Measurements from ENCODE around the gene COL4A4.

Gene COL4A4

DNA sequence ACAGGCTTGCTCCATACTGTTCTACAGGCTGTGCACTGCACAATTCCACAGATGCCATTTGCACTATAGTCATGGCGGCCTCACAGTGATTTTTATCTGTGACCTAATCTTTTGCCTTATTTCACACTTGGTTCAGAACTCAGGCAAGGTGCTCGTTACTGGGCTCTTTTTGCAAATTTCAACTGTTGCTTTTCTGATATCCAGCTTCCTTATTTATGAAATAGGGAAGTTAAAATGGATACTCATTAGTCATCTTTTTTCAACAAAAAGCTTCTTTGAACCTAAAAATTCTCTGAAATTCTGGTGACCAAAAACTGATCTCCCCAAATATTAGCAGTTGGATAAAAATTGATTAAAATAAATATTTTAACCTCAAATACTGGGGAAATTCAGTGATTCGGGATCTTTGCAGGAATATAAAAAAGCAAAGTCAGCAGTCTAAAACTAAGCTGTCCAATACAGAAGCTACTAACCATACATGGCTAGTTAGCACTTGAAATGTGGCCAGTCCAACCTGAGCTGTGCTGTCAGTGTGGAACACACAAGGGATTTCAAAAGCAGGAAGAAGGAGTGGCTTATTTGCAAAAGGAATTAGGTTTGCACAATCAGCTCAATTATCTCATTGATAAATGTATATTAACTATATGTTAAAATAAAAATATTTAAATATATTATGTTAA, 134.4 kb downstream of the COL4A4 start:
- no peak for DNase-seq

GRCh38 chr2:227025510-227025909, 138.5 kb downstream of the COL4A4 start:
- no peak for DNase-seq

GRCh38 chr2:227022608-227023007, 141.4 kb downstream of the COL4A4 start:
- no peak for DNase-seq

DNA sequence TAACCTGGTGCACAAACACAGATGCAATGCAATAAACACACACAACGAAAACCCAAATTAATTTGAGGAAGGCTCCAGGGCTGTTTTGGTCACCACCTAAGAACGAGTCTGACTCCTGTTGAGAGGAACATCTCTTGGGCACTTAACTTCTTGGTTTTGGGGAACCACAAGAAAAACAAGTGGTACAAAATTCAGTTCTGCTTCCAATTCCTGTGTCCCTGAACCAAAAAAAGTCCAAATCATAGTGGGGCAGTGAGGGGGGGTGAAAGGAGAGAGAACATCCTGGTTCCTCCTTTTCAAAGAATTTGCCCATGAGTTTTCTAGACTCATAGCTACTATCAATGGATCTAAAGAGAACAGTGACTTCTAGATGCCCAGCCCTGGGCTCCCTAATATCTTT, 143.6 kb downstream of the COL4A4 start:
- DNase-seq, result no peak

DNA sequence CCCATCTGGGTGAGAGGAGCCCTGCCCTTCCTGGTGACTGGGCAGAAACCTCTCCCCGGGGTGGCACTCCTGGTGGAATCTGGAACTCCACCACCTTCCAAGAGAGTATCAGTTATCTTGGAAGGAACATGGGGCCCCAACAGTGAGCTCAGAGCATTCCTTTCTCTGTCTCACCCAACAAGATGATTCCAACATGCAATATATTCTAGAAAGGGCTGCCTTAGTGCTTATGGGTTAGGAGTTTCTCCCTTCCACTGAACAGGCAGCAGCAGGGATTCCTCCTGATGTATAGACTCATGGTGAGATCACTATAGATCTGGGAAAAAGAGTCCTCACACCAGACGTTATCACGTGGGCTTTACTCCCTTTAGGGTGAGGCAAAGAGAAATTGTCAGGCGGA, 147.1 kb downstream of the COL4A4 start:
- DNase-seq, result no peak

DNA sequence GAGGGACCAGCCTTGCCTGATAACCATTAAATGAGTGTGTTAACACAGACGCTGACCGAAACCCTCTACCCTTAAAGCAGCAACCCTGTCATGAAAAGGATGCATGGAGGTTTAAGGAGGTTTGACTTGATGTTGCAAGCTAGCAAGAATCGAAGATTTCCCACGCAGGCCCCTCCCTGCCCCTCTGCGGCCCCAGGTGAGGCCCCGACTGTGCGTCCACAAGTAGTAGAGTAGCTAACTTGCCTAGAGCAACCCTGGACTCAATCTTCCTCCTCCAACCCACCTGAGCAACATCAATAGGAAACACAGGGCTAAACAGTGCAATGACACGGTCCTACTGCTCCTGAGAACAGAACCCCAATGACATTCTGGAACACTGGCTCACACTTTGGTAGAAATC, 150.1 kb downstream of the COL4A4 start:
- no peak for DNase-seq

- DNase-seq, result no peak
Observed at GRCh38 chr2:227013330-227013729, 150.7 kb downstream of the COL4A4 start.

DNA sequence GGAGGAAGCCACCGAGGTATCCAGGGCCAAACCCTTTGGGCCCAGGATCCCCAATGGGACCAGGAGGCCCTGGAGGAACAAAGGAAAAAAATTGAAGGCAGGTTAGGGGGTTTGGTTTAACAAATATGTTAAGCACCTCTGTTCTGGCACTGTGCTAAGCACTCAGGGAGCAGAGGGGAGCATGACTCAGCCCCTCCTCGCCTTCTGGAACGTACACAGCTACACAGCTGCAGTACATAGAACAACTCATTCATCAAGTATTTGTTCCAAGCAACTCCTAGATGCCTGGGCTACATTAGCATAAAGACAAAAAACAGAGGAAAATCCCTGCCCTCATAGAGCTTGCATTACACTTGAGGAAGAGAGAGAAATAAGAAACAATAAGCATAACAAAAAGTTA, 153.6 kb downstream of the COL4A4 start:
- DNase-seq, result no peak

DNA sequence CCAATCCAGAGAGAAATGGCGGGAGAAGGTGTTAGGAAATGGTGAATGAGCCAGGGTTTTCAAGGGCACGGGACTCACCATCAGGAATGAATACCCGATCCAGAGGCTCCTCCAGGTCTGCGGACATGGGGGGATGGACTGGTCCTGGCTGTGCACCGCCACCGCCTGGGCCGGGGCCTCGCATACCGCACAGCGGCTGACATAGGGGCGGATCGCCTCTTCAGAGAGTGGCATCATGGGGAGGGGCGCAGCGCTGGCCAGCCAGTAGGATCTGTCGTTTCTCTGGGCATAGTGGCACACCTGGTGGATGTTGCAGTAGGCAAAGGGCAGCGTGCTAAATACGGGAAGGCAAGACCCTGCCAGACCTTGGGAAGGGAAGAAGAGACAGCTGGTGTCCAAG, 156.1 kb downstream of the COL4A4 start:
- no peak for DNase-seq

DNA sequence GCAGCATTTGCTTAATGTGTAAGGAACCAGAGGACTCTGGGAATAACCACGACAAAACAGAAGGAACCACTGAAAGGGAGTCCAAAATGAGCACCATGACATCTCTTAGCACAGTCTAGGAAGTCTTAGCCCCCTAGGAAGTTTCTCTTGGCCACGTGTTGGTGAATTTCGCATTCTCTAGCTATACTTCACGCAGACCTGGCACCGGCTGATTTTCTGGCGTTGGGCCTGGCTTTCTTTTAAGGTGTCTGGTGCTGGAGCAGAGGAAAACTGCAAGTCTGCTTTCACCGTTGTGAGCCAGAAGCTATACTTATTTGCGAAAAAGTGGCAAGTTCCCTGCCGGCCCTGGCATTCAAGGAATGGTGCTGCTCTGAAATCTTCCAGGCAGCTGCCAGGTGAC, 156.9 kb downstream of the COL4A4 start:
- DNase-seq, result no peak

DNA sequence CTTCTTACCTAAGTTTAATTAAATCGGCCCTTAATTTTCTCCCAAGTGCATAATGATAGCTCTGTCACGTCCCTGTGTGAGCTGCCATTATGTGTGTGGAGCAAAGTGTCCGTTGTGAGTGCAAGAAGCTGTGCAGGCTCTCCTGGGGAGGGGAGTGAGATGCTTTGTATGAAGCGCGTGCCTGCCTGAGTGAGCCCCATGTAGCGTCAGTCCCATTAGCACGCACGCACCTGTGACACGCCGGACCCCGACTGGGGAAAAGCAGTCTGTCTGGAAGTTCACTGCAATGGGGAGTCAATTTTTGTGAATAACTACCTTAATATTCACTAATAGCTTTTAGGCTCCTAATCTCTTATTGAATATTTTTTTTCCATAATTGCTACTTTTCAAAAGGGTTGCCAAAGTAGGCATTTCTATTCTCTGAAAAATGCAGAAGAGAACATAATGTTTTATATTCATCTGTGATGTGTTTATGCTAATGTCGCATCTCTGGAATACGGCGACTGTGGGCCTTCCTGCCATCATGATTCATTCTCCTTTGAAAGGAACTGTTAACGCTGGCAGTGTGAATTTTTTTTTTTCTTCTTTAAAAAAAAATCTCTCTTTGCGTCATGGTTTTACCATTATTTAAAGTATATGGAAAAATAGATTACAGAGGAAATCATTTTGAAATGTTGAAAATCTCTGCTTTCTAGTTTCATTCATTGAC, 157.7 kb downstream of the COL4A4 start:
- no peak for DNase-seq

DNA sequence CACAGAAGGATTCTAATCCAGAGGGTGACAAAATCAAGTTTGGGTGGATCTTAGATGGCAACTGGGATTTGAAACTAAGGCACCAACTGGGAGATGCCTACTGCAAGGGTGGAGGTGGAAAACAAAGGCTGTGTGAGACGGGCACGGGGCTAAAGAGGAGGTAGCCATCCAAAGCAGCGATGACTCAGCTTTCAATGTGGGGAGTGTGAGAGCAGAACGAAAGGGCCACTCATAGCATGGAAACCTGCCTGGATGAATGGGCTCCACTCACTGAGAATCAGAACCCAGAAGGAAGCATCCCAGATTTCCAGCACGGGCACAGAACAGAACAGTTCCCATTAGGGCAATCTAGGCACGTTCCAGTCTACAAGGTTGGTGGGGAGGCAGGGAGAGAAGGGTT, 159.5 kb downstream of the COL4A4 start:
- DNase-seq, result no peak

- DNase-seq, result no peak
Observed at GRCh38 chr2:227000123-227000522, 163.9 kb downstream of the COL4A4 start.

- DNase-seq, result no peak
Observed at GRCh38 chr2:226999661-227000060, 164.3 kb downstream of the COL4A4 start.

DNA sequence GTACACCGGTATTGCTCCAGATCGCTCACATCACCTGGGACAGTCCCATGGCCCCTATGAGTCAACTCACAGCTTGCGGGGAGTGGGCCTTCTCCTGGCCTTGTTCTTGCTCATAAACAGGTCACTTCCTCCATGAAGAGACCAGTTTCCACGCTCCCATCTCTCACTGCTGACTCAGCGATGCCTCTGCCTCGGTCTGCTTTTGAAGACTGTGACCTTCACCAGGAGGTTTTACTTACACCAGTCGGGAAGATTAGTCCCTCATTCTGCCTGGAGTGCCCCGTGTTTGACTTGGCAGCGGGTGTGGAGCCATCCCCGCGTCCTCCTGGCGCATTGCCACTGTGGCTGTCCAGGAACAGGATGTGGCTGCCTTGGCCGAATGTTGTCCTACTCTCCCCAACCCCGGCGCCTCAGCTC, 168.4 kb downstream of the COL4A4 start:
- DNase-seq, result no peak

DNA sequence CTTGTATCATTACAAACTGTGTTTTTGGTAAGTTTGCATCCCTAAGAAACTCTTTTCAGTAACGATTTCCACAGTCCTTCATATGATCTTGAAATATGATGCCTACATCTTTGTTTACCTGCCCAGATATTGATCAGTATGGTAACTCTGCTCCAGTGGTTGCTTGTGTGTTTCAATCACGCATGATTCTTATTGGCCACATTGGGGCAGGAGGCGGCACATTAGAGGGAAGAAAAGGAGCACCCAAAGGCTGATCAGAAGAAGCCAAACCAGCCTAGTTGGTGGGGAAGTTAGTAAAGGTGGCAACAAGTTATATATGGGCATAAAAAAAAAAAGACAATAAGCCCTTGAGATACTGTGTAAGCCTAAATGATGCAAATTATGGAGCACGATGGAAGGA, 169.2 kb downstream of the COL4A4 start:
- no peak for DNase-seq

GRCh38 chr2:226993171-226993570, 170.8 kb downstream of the COL4A4 start:
- DNase-seq, result no peak

- DNase-seq, result no peak
Observed at GRCh38 chr2:226991663-226992062, 172.3 kb downstream of the COL4A4 start.

DNA sequence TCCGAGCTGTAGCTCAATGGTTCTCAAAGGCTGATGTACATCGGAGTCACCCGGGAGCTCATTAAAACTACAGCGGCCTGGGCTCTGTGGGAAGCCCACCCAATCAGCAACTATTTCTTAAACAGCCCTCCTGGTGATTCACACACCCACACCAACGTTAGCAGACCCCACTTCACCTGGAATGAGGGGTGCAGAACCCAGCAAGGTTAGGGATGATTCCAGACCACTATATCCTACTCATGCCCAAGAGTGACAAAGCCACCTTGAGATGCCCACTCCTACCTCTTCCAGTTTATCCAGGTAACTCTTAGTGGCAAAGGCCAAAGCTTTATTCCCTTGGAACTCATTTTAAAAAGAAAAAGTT, 178.4 kb downstream of the COL4A4 start:
- no peak for DNase-seq

- DNase-seq, result no peak
Observed at GRCh38 chr2:226984750-226985582, 179.0 kb downstream of the COL4A4 start.

DNA sequence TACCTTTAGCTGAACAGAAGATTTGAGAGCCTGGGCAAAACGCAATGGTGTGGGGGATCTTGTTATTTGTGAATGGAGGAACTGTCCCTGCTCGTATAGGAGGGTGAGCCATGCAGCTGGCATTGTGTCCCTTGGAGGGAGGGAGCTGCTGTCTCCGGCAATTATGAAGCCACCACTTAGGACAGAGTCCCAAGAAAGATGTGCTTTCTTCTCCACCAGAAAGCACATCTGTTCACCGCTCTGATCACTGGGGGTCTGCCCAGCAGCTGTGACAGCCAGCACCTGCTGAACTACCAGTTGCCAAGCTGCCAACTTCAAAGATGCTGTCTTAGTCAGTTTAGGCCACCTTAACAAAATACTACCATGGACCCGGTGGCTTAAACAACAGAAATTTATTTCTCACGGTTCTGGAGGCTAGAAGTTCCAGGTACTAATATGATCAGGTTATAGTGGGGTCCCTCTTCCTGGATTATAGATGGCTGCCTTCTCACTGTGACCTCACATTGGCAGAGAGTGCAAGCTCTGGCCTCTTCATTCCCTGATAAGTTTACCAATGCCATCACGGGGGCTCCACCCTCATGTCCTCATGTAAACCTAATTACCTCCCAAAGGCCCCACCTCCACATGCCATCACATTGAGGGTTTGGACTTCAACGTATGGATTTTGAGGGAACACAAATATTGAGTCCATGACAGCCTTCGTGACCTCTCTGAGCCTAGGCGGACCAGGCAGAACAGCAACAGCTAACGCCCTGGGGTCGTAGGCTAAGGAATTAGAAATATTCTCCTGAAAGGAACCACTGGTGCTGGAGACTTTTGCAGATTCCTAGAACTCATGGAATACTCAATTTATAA, 179.9 kb downstream of the COL4A4 start:
- no peak for DNase-seq

- DNase-seq, result no peak
Observed at GRCh38 chr2:226981791-226982326, 182.1 kb downstream of the COL4A4 start.

DNA sequence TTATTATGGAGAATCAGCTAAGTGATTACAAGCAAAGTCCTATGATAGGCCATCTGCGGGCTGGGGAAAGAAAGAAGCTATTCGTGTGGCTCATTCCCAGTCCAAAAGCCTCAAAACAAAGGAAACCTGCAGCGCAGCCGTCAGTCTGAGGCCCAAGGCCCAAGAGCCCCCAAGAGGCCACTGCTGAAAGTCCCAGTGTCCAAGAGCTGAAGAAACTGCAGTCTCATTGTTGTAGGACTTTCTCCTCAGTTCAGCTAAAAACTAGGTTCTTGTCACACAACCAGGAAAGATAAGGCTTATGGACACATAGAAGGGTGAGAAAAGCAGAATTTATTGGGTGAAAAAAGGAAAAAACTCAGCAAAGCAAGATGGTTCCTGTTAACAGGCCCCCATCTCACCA, 185.0 kb downstream of the COL4A4 start:
- DNase-seq, result no peak

Measured in activated CD4-positive, alpha-beta T cell treated with anti-CD3 and anti-CD28 coated beads for 1 hour (primary cell).